GM18868 (cell line): ENCODE results near the gene INHA.

Source experiments
- ATAC-seq: cut with Tn5 transposase; IDR thresholded peaks from one replicate; pipeline ENCODE4 v1.9.1; 2021; ENCODE audit warnings: mild to moderate bottlenecking, moderate library complexity; ENCODE audit not compliant: unreplicated experiment

Gene INHA

GRCh38 chr2:219557320-219557719 lies 14.8 kb upstream of the INHA start:
- no peak for ATAC-seq

- ATAC-seq = no peak
Measured at GRCh38 chr2:219557791-219558785, 14.0 kb upstream of the INHA start.

GRCh38 chr2:219559156-219559915 lies 12.8 kb upstream of the INHA start:
- ATAC-seq = no peak

- no peak for ATAC-seq
Measured at GRCh38 chr2:219560037-219560892, 11.8 kb upstream of the INHA start.

DNA sequence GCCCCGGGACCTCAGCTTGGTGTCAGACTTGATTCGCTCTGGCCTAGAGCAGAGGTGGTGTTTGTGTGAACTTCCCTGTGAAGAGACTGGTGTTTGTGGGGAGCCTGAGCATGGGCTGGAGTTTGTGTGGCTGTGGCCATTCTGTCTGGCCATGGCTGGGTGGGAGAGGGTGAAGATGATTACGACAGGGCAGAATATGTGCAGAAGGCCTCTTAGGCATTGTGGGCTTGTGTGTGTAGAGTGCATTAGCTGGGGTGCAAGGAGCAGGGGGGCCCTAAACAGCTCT lies 11.3 kb upstream of the INHA start:
- no peak for ATAC-seq

DNA sequence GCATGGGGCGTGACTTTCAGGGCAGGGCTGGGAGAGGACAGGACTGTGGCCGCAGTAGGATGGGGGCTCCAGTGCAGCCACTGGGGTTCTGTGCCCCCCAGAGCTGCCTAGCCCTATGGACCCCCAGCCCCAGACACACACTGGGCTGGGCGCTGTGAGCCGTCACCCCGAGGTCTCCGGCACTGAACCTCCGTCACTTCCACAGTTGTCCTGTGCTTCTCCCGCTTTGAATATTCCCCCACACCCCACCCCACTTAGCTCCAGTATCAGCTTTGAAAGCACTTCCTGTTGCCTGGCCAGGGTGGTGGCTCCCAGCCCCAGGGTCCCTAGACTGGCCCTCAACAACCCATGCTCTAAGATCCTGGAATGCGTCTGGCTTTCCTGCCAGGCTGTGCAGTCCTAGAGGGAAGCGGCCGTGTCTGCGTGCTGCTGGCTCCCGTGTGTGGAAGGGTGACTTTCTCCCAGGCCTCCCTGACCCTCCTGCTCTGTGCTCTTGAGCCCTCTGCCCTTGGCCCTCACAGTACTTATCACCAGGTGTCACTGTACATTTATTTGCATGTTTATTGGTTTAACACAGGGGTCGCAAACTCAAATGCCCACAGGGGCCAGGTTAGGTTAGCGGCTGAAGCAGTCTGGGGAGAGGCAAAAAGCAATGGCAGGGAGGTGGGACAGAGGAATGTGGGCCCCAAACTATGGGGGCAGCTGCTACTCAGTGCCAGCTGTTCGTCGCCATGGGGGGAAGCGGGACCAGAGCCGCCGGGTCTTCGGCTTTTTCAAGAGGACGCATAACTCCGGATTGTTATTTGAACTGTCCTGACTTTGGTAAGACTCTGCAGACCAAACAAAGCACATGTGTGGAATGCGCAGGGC lies 10.7 kb upstream of the INHA start:
- no peak for ATAC-seq

DNA sequence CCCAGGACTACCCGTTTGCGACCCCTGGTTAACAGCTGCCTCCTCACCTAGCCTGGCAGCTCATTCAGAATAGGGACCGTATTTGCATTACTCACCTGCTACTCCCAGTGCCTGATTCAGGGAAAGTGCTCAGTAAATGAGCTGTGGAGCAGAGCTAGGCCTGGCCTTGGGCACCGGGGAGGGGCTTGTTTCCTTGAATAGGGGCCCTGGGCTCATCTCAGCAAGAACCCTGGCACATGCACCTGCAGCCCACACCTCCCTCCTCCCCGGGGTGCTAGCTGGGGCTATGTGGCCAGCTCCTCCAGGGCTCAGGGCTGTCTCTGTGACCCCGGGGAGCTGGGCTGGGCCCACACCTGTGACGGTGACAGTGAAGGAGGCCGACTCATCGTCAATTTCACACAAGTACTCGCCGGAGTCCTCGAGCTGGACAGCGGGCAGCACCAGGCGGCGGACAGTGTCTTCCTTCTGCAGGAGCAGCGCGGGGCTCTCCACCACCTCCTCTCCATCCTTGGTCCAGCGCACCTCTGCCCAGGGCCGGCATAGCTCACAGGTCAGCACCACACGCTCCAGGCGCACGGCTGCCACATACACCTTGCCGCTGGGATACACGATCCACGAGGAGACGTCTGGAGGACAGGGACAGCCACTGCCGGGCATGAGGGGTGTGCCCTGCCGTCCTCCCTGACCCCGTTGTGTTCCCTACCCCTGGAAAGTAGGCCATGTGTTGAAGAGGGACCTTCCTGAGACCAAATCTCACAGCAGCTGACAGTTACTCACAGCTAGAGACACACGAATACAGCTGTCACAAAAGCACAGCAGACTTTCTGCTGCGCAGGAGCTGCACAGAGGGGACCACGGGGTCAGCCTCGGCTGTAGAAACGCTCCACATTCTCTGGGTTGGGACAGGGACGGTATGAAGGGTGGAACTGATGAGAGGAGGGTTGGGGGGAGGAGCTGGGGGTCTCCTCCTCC lies 9.8 kb upstream of the INHA start:
- no peak for ATAC-seq

DNA sequence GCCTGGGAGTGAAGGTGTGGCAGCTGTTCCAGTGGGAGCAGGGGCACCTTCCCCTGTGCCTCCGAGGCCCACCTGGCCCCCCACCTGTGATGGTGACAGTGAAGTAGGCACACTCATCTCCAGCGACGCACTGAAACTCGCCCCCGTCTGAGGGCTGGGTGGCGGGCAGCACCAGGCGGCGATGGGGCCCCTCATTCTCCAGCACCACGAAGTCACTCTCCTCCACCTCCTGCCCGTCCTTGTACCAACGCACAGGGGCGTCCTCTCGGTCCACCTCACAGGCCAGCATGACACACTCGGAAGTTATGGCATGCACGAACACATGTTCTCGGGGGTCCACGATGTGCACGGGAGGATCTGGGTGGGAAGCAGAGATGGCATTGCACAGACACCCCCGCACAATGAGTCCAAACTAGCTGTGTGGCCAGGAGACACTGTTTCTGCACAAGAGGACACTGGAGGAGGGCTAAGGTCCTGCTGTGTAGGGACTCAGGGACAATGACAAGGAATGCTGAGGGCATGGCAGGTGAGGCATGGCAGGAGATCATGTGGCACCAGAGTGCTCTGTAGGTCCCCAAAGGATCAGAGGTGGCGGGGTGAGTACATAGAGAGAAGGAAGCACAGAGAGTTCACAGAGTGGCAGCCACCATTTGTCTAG lies 8.7 kb upstream of the INHA start:
- no peak for ATAC-seq

- ATAC-seq = no peak
Measured at GRCh38 chr2:219565130-219566080, 6.7 kb upstream of the INHA start.

DNA sequence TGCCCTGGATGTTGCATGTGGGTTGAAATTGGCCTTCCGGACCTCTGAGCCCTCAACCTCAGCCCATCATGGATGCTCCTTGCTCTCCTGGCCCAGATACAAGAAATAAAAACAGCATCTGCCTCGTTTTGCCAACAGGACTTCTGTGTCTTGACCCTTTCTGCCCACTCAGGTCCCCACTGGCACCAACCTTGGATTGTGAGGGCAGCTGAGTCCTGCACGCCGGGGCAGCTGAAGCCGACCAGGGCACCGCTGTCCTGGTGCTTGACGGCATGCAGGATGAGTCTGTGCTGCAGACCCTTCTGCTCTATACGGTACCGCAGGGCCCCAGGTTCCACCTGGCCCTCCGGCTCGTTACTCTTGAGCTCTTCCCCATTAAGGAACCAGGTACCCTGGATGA lies 5.5 kb upstream of the INHA start:
- no peak for ATAC-seq

DNA sequence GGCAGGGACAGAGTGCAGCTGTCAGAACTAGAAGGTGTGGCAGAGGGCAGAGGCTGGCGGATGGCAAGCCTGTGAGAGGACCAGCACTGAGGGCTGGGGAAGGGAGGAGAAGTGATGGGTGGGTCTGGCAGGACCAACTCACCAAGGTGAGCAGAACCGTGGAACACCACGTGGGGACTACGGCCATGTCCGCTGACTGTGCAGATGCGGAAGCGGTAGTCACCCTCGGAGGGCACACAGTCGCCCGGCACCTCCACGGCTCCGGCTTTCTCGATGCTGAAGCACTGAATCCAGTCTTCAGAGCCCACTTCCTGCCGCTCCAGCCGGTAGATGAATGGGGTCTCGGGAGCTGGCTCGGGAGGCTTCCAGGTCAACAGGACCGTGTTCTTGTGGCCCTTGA lies 5.0 kb upstream of the INHA start:
- ATAC-seq = no peak

DNA sequence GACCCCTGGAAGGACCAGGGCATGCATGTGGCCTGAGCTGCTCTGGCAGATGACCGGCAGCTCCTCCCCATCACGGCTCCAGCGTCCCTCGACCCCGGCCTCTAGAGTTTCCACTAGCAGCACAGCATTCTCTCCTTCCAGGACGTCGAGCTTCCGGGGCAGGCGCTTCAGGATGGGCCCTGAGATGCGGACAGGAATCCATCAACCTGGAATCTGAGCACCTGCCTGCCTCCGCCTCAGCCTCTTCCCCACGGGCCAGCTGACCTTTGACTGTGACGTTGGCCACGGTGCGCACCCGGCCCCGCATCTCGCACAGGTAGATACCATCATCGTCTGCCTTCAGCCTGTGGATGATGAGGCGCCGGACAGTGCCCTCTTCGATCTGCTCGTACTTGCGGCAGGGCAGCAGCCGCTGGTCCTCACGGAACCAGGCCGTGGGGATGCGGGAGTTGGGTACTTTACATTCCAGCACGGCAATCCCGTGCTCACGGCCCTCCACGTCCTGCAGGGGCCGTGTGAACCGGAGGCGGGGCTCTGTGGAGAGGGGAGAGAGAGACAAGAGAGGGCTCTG lies 4.2 kb upstream of the INHA start:
- no peak for ATAC-seq

GRCh38 chr2:219569041-219569440 lies 3.1 kb upstream of the INHA start:
- ATAC-seq = no peak

DNA sequence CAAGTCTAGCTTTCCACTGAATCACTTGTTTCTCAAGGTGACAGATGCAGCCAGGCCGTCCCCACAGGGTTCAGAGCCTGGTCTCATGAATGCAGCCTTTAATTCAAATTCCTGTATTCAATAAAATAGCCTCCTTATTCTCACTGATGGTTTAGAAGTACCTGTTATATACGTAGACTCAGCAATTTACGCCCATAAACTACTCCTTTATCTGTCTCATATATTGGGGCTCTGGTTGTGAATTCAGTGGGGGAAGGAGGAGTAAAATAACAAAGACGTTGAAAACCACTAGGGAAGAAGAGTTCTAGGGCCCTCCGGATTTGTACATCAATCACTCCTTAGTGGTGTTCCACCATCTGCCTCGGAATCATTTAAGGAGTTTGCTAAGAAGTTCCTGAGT lies 2.5 kb upstream of the INHA start:
- no peak for ATAC-seq

DNA sequence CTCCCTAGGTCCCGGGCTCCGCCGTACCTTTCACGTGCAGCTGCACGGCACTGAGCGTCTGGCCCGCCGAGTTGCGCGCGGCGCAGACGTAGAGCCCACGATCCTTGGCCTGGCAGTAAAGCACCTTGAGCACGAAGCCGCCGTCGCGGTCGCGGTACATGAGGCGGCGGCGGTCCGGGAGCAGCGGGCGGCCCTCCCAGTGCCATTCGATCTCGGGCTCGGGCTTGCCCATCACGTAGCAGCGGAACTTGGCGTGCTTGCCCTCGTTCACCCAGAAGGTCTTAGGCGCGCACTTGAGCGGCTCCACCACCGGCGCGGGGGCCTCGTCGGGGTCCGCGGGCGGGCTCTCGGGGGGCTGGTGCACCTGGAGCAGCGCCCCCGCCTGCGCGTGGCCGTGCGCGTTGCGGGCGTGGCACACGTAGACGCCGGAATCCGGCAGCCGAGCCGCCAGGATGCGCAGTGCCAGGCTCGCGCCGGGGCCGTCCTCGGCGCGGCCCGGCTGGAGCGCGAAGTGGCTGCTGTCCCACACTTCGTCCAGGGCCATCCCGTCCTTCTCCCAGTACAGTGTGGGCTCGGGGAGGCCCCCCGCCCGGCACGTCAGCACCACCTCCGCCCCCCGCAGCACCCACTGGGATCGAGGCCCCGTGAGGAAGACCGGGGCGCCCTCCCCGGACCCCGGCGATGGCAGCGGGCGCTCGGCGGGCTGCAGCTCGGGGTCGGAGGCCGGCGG lies 1.8 kb upstream of the INHA start:
- no peak for ATAC-seq

- ATAC-seq = no peak
Measured at GRCh38 chr2:219570924-219571310, 1.2 kb upstream of the INHA start.
